ENCODE data around the gene ENPEP. TPM values are rescaled to one million over a fixed set of nuclear protein-coding genes. Genes with fewer than 3 reads are reported as not detected.
A peak's percentile ranks its signal among the peaks of the same experiment; 100 is the strongest.
"Not testable (repeated sequence)": the region's sequence is repeated elsewhere in the genome, so short reads cannot be mapped to it uniquely, and the experiment has no call there.

The ENPEP gene
- total RNA-seq, 1 donor from 2014 or later = 6.0 TPM

DNA sequence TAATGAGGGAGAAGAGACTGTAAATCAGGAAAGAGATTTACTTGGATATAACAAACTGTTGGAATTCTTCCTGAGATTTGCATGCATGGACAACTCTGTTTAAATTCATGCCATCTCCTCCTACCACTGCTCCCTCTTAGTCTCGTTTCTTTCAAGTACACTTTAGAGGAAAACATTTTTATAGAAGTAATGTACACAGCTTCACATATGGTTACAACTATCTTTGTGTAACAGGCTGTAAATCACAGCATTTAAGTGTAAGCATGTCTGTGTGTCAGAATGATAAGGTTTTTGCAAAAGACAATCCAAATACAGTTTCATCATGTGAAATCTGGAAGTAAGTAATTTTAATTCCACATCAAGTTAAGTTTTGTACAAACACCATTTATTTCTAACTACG is 21.5 kb upstream of the ENPEP start:
- H3K4me3 ChIP-seq (ENCODE audit: low read depth, low read length) = no peak overlapping the region
- TF ChIP-seq, protein P1, sequence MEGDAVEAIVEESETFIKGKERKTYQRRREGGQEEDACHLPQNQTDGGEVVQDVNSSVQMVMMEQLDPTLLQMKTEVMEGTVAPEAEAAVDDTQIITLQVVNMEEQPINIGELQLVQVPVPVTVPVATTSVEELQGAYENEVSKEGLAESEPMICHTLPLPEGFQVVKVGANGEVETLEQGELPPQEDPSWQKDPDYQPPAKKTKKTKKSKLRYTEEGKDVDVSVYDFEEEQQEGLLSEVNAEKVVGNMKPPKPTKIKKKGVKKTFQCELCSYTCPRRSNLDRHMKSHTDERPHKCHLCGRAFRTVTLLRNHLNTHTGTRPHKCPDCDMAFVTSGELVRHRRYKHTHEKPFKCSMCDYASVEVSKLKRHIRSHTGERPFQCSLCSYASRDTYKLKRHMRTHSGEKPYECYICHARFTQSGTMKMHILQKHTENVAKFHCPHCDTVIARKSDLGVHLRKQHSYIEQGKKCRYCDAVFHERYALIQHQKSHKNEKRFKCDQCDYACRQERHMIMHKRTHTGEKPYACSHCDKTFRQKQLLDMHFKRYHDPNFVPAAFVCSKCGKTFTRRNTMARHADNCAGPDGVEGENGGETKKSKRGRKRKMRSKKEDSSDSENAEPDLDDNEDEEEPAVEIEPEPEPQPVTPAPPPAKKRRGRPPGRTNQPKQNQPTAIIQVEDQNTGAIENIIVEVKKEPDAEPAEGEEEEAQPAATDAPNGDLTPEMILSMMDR (conservative IDR thresholded peaks at IDR 0.05; ENCODE audit: low read depth, low read length) = no peak
- DNase-seq (ENCODE audit: low read depth) = no peak

DNA sequence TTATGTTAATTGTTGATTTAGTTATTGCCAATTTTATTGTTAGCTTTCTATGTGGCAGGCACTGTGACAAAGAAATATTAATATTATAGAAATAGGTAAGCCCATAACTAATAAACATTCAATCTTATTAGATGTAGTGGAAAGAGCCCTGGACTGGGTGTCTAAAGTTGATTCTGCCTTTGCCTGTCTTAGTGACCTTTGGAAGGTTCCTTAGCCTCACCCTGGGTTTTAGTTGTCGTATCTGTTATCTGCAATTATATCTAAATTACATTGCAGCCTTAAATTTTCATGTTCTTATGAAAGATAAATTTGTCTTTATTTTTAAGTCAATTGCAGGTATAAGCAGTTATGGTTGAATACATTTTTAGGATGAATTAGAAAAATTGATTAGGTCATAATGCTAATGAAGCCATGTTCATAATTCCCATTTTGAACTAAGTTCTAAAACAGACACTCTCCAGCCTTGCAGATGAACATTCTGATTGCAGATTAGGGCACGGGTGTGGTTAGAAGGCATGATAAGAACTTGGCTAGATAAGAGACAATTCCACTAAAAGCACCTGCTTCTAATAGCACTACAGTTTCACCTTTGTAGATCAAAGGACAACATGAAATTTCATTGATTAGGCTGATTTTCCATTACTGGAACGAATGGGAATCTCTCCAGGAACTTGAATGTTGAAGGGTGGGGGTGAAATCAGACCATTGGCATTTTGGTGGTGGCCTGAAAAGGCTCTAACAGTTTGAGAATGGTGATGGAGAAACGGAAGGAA is 17.3 kb upstream of the ENPEP start:
- H3K4me3 ChIP-seq (ENCODE audit: low read depth, low read length) = no peak overlapping the region
- no peak for DNase-seq (ENCODE audit: low read depth)
- TF ChIP-seq, protein P1 (conservative IDR thresholded peaks at IDR 0.05; ENCODE audit: low read depth, low read length) = no peak

DNA sequence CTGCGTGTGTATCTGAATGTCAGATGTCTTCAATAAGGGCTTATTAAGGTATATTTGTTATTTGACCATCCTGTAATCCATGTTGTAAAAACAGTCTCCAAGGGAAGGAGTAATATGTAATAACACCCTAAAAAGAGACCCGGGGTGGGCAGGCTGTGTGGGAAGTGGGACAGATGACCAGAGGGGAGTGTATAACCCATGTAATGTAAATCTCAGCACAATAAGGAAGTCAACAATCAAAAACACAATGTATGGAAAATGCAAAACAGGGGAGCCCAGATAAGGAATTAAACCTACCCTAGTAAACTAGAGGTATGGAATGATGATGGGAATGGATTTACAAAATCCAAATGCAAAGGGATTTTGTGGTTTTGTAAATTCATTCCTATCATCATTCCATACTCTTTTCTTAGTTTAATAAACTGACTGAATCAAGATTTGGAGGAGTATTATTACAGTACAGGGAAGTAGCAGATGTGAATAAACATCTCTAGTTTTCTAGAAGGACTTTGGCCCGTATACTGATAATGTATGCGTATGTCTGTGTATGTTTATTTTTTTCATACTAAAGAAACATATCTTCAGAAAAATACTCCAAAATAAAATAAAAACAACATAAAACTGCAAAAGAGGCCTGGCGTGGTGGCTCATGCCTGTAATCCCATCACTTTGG is 15.7 kb upstream of the ENPEP start:
- no peak overlapping the region for H3K4me3 ChIP-seq (ENCODE audit: low read depth, low read length)
- TF ChIP-seq, protein P1 (conservative IDR thresholded peaks at IDR 0.05; ENCODE audit: low read depth, low read length) = no peak
- no peak for DNase-seq (ENCODE audit: low read depth)

DNA sequence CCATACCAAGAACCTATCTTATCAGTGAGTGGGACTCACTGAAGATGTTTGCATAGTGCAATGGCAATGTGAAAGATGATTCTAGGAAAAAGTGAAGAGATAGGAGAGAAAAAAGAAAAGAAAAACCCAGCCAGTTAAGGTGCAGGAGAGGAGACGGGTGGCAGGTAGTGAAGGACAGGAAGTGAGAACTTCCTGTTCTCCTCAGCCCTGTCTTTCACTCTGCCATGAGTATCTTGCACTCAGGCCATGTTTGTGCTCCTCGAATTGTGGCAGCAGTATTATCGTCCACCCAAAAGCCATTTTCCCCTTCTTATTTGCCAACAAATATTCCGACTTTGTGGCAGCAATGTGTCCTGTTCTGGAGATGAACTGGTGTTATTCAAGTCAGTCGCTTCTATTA is 8.6 kb upstream of the ENPEP start:
- TF ChIP-seq, protein P1 (conservative IDR thresholded peaks at IDR 0.05; ENCODE audit: low read depth, low read length) = no peak
- H3K4me3 ChIP-seq (ENCODE audit: low read depth, low read length) = no peak overlapping the region
- no peak for DNase-seq (ENCODE audit: low read depth)

DNA sequence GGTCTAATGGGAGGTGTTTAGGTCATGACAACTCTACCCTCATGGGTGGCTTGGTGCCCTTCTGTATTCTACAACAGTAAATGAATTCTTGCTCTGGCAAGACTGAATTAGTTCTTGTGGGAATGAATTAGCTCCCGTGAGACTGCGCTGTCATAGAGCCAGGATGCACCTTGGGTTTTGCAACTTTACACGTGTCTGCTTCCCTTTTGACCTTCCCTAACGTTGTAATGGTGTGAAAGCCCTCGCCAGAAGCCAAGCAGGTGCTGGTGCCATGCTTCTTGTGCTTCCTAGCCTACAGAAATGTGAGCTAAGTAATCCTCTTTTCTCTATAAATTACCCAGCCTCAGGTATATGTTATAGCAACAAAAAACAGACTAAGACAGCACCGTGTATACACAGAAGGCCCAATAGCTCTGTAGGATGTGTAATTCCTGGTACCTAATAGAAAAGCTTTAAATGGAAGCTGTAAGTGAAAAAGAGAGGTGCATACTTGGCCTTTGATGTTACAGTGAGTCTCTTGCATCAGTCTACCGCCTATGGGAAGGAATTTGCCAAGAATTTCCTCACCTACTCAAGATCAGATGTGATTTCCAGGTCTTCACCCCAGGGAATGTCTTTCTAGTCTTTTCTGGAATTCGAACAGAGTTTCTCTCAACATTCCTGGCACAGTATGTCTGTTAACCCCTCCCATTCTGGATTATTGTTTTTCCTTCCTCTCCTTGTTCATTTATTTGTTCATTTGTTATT is 3.2 kb upstream of the ENPEP start:
- H3K4me3 ChIP-seq (ENCODE audit: low read depth, low read length) = no peak overlapping the region
- no peak for DNase-seq (ENCODE audit: low read depth)
- TF ChIP-seq, protein P1 (conservative IDR thresholded peaks at IDR 0.05; ENCODE audit: low read depth, low read length) = peak; percentile 12

DNA sequence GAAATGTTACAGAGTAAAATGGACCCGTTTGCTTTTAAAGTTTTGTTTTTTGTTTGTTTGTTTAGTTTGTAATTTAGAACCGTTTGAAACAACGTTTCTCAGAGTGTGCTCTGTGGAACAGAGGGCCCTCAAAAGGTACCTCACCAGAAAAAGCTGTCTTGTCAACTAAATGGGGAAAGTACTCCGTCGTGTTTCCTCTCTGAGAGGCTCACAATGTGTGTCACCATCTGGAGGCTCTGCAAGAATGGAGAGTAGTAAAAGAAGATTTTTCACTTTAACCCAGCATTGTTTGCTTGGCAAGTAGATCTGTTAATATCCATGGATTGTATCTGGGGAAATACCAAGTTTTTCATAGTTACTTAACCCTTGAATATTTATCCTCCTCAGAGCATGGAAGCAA is 1.5 kb upstream of the ENPEP start:
- H3K4me3 ChIP-seq (ENCODE audit: low read depth, low read length) = no peak overlapping the region
- TF ChIP-seq, protein P1 (conservative IDR thresholded peaks at IDR 0.05; ENCODE audit: low read depth, low read length) = no peak
- no peak for DNase-seq (ENCODE audit: low read depth)

DNA sequence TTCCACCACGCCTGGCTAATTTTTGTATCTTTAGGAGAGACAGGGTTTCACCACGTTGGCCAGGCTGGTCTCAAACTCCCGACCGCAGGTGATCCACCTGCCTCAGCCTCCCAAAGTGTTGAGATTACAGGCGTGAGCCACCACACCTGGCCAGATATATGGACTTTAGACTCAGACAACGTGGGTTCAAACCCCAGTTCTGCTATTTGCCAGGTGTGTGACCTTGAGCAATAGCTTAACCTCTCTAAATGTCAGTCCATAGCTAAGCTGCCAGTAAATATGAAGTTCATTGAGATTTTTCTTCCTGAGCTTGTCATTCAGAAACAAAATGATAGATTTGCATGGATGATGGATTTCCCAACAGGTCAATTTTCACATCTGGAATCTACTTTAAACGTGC is 875 bp upstream of the ENPEP start:
- H3K4me3 ChIP-seq (ENCODE audit: low read depth, low read length) = peak overlapping the region; percentile 78
- not testable (repeated sequence) for DNase-seq (ENCODE audit: low read depth)

All from epithelial cell of proximal tubule (primary cell).